ENCODE data around the gene SLC37A4. TPM values are rescaled to one million over a fixed set of nuclear protein-coding genes. Genes with fewer than 3 reads are reported as not detected.

The SLC37A4 gene
- 9.5 and 13.2 TPM in 2 replicates for total RNA-seq

DNA sequence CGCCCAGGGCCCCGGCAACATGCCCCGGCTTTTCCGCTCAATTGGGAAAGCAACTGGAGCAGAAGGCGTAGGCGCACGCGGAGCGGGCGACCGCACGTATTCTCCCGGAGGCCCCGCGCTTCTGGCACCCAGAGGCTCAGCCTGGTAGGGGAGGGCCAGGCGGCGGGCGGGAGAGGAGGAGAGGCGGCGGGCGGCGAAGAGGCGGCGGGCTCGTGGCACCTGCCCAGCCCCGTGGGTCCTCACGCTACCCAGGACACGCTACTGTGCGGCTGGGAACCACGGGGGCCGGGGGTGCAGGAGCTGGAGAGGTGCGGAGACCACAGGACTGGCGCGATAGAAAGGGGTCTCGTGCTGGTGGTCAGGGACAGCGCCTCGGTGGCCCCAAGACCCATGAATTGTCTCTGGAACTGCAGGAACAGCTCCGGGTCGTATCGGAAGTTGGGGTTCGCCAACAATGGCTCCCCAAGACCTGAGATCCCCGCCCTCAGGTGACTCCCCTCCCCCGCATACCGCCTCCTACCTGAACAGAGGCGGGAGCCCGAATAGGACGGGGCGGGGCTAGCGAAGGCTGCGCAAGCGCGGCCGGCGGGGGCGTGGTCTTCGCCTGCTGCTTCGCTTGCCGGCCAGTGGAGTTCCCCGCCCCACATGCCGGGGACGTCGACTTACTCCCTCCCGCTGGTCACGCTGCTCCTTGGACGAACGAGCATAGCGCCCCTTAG is at the start of gene SLC37A4:
Gene SLC37A4, minus strand, starts transcription at position 549 of the 719 bp plus-strand sequence.
- peak within 1 kb of the TSS; percentile 94 for H3K4me3 ChIP-seq (ENCODE audit: low read depth, low read length)
- TF ChIP-seq, protein P1, sequence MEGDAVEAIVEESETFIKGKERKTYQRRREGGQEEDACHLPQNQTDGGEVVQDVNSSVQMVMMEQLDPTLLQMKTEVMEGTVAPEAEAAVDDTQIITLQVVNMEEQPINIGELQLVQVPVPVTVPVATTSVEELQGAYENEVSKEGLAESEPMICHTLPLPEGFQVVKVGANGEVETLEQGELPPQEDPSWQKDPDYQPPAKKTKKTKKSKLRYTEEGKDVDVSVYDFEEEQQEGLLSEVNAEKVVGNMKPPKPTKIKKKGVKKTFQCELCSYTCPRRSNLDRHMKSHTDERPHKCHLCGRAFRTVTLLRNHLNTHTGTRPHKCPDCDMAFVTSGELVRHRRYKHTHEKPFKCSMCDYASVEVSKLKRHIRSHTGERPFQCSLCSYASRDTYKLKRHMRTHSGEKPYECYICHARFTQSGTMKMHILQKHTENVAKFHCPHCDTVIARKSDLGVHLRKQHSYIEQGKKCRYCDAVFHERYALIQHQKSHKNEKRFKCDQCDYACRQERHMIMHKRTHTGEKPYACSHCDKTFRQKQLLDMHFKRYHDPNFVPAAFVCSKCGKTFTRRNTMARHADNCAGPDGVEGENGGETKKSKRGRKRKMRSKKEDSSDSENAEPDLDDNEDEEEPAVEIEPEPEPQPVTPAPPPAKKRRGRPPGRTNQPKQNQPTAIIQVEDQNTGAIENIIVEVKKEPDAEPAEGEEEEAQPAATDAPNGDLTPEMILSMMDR (IDR thresholded peaks at IDR 0.05; ENCODE audit: insufficient read depth, low read depth, low read length), result peak; percentile 91
- DNase-seq (ENCODE audit: low read depth), result peak; percentile 98

DNA sequence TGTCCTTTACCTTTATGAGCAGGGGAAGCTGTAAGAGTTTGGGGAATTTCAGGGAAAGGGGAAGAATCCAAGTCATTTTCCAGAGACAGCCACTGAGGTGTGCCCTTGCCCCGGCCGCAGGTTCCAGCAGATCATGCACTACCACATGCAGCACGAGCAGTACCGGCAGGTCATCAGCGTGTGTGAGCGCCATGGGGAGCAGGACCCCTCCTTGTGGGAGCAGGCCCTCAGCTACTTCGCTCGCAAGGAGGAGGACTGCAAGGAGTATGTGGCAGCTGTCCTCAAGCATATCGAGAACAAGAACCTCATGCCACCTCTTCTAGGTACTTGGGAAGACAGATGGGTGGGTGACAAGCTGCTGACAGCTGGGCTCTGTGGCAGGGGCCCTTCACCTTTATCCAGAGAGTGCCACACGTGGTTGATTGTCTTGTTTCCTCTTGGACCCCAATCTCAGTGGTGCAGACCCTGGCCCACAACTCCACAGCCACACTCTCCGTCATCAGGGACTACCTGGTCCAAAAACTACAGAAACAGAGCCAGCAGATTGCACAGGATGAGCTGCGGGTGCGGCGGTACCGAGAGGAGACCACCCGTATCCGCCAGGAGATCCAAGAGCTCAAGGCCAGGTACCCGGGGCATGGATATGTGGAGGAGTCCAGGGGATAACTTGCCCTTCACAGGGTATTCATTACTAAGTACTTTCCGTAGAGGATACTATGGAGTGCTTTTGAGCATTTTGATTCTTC is 48.2 kb upstream of the SLC37A4 start:
- DNase-seq (ENCODE audit: low read depth), result no peak
- no peak overlapping the region for H3K4me3 ChIP-seq (ENCODE audit: low read depth, low read length)
- TF ChIP-seq, protein P1 (IDR thresholded peaks at IDR 0.05; ENCODE audit: insufficient read depth, low read depth, low read length), result no peak

DNA sequence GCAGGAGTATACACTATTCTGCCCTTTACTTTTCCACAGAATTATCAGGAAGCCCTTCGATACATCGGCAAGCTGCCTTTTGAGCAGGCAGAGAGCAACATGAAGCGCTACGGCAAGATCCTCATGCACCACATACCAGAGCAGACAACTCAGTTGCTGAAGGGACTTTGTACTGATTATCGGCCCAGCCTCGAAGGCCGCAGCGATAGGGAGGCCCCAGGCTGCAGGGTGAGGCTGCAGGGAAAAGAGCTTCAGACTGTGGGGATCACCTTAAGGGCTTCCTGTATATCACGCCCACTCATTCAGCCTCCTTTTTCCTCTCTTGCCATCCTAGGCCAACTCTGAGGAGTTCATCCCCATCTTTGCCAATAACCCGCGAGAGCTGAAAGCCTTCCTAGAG is 47.2 kb upstream of the SLC37A4 start:
- TF ChIP-seq, protein P1 (IDR thresholded peaks at IDR 0.05; ENCODE audit: insufficient read depth, low read depth, low read length), result no peak
- no peak for DNase-seq (ENCODE audit: low read depth)
- no peak overlapping the region for H3K4me3 ChIP-seq (ENCODE audit: low read depth, low read length)

DNA sequence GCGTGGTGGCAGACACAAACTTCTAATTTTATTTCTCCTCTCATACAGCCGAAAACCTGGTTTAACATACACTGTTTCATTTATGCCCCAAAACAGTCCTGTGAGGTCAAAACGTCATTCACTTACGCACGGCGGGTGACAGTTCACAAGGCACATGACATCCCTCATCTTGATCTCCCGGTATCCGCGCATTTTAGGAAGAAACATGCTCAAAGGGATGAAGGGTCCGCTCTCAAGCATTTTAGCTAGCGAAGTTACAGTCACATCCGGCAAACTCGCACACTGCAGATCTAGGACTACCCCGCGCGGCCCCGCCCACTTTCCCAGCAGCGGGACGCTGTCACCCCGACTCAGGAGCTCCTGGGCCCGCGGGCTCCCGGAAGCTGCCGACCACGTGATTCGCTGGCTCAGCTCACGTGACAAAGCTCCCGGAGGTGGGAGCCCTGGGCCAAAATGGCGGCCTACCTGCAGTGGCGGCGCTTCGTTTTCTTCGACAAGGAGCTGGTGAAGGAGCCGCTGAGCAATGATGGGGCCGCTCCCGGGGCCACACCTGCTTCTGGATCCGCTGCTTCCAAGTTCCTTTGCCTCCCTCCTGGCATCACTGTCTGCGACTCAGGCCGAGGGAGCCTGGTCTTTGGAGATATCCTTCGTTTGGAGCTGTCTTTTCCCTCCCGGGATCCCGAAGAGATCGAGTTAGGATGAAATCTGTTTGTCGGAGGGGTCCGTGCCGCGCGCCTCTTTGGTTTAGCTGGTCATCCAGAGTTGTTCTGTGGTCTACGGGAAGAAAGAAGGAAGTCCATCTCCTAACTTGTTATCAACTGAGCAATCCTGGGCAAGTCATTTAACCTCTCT is 36.9 kb upstream of the SLC37A4 start, which contains the start of gene VPS11:
Gene VPS11, plus strand, starts transcription at position 448 of the 852 bp plus-strand sequence. Its CDS starts 6 bp downstream, at position 454.
- peak within 1 kb of the TSS; percentile 98 for H3K4me3 ChIP-seq (ENCODE audit: low read depth, low read length)
- TF ChIP-seq, protein P1 (IDR thresholded peaks at IDR 0.05; ENCODE audit: insufficient read depth, low read depth, low read length), result no peak
- peak; percentile 97 for DNase-seq (ENCODE audit: low read depth)

DNA sequence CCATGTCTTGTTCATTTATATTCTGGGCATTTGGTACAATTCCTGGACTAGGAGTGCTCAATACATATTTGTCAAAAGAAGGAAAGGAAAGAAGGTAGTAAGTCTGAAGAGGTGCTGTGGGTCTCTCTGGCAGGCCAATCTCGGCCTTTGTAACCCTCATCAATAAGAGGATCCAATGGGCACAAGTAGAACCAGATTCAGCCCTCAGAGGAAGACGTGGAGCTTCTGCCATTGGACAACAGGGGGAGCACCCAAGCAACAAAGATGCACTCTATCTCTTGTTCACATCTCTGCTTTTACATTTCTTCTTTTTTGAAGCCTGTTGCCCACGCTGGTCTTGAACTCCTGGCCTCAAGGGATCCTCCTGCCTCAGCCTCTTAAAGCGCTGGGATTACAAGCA is 34.7 kb upstream of the SLC37A4 start:
- TF ChIP-seq, protein P1 (IDR thresholded peaks at IDR 0.05; ENCODE audit: insufficient read depth, low read depth, low read length), result peak; percentile 60
- peak; percentile 47 for DNase-seq (ENCODE audit: low read depth)
- no peak overlapping the region for H3K4me3 ChIP-seq (ENCODE audit: low read depth, low read length)

DNA sequence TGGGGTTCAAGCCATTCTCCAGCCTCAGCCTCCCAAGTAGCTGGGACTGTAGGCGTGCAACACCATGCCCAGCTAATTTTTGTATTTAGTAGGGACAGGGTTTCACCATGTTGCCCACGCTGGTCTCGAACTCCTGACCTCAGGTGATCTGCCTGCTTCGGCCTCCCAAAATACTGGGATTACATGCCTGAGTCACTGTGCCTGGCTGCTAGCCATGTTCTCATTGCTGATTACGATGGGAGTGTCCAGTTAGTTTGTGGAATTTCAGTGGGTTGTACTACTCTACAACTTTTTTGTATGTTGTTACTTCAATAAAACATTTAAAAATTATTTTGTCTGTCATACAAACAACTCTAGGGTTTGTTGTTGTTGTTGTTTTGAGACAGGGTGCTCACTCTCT is 32.1 kb upstream of the SLC37A4 start:
- no peak overlapping the region for H3K4me3 ChIP-seq (ENCODE audit: low read depth, low read length)
- TF ChIP-seq, protein P1 (IDR thresholded peaks at IDR 0.05; ENCODE audit: insufficient read depth, low read depth, low read length), result no peak
- DNase-seq (ENCODE audit: low read depth), result peak; percentile 77
